Hematopoietic multipotent progenitor cell treated with erythropoietin and hydrocortisone succinate and interleukin-3 and kit ligand, for 17 days (in vitro differentiated cells): ENCODE results near the gene CSE1L.
"Not testable (repeated sequence)": the region's sequence is repeated elsewhere in the genome, so short reads cannot be mapped to it uniquely, and the experiment has no call there.

ENCODE experiments used
- DNase-seq: peaks from one replicate; pipeline ENCODE4 v3.0.0-alpha.2; 2015; ENCODE audit warnings: low spot score

The CSE1L gene

DNA sequence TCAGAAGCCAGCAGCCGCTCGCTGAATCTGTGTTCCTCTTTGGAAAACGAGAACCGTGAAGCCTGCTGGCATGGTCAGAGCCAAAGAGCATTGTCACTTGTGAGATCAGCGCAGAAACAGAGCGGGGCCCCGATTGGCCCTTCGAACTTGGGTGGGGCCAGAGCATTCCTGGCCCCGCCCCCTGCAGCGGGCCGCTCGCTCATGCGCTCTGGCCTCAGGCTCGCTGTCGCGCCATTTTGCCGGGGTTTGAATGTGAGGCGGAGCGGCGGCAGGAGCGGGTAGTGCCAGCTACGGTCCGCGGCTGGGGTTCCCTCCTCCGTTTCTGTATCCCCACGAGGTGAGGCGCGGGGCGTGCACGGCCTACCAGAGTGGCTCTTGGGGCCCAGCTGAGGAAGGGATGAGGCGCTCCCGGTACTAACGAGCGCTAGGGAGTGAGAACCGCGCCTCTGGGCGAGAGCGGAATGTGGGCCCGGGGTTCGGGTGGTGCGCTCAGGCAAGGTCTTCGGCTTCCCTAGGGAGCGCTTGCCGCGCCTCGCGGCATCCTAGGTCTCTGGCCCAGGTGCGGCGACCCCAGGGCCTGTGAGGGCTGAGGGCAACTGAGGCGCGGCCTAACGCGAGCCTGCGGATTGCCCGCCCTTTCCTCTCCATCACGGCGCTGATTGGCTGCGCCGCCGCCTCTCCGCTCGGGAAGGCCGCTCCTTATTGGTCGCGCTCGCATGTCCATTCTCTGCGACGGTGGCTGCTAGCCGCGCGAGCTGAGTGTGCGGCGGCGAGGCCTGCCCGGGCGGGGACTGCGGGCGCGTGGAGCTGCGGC lies at the start of gene CSE1L:
Gene CSE1L (plus strand): TSS at position 226 of the 814 bp plus-strand sequence. CDS start 12,152 bp downstream, outside the sequence.
- DNase-seq = peak; percentile 97

GRCh38 chr20:48999890-49000870 lies 45.9 kb upstream of the CSE1L start:
- DNase-seq = no peak

DNA sequence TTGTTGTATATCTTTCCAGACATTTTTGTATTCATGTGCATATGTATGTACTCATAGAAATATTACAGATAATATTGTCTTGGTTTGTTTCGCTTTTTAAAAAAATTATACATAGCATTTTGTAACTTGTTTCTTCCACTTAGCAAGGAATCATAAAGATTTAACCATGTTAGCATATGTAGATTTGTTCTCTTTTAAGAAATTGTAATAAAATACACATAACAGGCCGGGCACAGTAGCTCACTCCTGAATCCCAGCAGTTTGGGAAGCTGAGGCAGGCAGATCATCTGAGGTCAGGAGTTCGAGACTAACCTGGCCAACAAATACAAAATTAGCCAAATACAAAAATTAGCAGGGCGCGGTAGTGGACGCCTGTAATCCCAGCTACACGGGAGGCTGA lies 44.4 kb upstream of the CSE1L start:
- no peak for DNase-seq

DNA sequence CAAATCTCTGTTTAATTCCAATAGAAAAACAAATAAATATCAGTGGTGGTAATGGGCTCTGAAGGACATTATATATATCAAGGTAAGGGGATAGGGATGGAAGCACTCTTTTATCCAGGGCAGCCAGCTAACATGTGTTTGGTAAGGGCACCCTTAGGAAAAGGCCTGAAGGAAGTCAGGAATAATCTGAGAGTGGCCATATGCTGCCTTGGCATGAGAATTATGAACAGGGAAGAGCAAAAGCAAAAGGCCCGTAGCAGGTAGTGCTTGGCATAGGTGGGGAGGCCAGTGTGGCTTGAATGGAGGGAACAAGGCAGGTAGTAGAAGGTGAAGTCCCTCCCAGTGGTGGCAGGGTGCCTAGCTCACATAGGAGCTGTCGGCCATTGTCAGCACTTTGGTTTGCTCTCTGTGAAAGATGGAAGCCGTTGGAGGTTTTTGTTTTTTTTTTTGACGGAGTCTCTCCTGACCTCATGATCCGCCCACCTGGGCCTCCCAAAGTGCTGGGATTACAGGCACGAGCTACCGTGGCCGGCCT lies 39.6 kb upstream of the CSE1L start:
- no peak for DNase-seq

DNA sequence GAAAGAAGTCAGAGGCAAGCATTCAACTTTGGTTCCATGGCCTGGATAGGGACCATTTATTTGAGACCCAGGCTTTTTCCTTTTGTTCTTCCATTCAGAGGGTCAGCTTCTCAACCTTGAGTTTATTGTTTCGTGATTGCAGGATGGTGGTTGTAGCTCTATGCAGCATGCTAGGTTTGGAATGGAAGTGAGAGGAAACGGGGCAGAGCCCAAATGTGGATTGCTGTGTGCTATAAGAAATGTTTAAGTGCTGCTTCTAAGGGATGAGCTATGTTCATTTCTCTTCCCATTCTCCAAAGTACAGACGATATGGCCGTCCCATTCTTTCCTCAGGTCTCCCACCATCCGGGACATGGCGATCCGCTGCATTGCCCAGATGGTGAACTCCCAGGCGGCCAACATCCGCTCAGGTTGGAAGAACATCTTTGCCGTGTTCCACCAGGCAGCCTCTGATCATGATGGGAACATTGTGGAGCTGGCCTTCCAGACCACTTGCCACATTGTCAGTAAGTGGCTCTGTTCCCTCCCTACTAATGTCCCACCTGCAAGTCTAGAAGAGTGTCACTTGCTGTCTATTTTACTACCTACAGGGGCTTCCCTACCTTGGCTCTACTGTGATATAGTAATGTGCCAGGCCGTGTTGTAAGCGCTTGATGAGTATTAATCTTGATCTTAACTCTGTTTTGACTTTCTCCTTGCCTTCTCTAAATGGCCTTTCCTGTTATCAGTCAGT lies 36.0 kb upstream of the CSE1L start:
- DNase-seq = no peak

- DNase-seq = no peak
Measured at GRCh38 chr20:49024220-49024619, 21.9 kb upstream of the CSE1L start.

GRCh38 chr20:49028177-49028576 lies 17.9 kb upstream of the CSE1L start:
- DNase-seq = not testable (repeated sequence)

GRCh38 chr20:49028684-49029083 lies 17.4 kb upstream of the CSE1L start:
- DNase-seq = no peak

GRCh38 chr20:49029203-49029602 lies 16.9 kb upstream of the CSE1L start:
- no peak for DNase-seq

DNA sequence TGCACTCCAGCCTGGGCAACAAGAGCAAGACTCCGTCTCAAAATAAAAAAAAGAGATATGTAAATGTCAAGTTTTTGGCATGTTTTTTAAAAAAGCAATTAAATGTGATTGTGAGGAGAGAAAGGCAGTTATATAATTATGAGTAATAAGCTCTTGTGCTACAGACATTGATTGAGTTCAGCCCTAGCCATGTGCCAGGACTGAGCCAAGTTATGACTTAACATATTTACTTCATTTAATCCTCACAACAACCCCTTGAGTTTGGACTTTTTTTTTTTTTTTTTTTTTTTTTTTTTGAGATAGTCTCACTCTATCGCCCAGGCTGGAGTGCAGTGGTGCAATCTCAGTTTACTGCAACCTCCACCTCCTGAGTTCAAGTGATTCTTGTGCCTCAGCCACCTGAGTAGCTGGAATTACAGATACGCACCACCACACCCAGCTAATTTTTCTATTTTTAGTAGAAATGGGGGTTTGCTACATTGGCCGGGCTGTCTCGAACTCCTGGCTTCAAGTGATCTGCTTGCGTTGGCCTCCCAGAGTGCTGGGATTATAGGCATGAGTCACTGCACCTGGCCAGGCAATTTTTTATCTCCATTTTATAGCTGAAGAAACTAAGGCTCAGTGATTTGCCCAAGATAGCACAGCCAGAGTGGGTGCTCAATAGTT lies 15.0 kb upstream of the CSE1L start:
- no peak for DNase-seq

DNA sequence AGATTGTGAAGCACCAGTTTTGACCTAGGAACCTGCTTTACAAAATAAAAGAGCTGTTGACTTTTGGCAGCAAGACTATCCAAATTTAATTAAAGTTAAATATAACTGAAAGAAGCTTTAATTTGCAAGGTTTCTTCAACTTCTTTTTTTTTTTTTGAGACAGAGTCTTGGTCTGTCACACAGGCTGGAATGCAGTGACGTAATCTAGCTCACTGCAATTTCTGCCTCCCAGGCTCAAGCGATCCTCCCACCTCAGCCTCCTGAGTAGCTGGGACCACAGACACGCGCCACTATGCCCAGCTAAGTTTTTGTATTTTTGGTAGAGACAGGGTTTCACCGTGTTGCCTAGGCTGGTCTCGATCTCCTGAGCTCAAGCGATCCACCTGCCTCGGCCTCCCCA lies 13.7 kb upstream of the CSE1L start:
- no peak for DNase-seq

DNA sequence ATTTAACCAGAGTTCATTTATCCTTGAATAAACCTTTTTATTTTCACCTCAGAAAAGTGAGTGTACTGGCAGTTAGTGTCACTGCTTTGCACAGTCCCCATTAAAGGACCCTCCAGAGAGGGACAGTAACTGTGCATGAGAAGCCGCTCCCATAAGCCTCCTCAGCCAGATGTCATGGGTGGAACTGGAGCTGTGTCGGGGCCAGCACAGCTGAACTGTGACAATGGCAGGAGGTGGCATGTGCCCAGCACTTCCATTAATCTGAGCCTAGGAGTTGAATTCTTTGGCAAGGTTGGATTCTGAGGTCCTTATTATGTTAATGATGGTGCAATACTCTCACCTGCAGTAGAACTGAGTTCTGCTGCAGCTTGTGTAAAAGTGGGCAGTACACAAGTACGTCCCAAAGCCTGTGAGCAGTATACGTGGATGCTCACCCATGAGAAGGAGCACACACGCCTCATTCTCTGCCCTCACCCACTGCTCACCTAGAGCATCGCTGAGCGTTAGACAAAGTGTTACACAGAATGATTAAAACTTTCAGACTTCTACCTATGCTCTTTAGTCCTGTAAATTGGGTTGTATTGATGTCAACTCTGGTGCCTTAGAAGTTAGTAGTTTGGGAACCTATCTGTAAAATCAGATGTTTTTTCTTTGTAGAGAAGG lies 11.9 kb upstream of the CSE1L start:
- DNase-seq = no peak

GRCh38 chr20:49037962-49038387 lies 8.1 kb upstream of the CSE1L start:
- DNase-seq = no peak

DNA sequence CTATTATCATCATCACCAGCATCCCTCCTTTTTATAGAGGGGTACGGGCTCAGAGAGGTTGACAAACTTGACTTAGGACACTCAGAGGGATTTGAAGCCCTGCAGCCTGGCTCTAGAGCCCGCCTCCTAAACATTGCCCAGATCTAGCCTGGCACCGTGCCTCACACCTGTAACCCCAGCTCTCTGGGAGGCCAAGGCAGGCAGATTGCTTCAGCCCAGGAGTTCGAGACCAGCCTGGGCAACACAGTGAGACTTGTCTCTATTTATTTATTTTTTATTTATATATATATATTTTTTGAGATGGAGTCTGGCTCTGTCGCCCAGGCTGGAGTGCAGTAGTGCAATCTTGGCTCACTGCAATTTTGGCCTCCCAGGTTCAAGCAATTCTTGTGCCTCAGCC lies 6.3 kb upstream of the CSE1L start:
- DNase-seq = no peak

DNA sequence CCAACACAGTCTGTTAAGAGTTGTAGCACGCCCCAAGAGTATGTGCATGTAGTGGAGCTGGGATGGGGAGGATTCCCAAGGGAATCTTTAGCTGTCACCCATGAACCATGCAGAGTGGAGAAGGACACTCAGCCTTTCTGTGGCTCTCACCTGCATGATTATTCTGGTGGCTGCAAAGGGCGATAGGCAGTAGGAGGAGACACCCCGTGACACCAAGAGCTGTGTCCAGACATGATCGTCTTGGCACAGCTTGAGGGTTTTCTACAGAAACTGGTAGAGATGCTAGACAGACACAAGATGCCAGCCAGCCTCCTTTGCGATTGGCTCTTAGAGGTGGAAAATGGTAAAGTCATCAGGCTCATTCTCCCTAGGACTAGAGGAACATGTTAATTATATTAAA lies 3.1 kb upstream of the CSE1L start:
- no peak for DNase-seq

DNA sequence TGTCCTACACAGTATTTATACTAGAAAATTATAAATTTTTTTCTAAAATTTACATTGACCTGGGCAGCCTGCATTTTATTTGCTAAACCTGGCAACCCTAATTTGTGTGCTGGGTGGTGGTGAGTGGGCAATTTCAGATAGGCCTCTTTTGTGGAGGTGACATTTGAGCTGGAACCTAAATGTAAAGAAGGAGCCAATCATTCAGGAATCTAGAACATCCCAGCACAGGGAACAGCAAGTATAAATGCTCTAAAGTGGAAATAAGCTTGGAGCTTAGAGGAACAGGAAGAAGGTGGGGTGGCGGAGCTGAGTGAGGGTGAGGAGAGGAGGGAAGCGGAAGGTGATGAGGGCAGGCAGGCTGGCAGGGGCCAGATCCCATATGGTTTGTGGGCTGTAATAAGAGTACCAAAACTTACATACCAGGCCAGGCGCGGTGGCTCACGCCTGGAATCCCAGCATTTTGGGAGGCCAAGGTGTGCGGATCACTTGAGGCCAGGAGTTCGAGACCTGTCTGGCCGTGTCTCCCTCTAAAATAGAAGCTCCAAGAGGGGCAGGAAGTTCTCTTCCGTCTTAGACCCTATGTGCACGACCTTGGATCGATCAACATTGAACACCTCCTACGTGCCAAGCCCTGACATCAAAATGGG lies 549 bp upstream of the CSE1L start:
- DNase-seq = no peak

DNA sequence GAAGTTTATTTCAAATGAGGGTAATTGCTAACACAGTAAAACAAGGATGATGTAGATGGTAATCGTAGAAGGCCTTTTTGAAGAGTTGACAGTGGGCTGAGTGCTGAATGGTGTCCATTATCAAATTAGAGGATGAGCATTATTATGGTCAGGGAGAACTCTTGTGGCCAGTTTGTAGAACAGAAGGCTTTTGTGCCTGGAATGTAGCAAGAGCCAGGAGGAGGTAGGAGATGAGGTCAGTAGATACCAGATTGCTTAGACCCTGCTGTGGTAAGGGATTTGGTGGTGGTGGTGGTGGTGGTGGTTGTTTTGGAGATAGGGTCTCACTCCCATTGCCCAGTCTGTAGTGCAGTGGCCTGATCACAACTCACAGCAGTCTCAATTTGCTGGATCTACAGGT lies 6.2 kb downstream of the CSE1L start:
- DNase-seq = no peak

DNA sequence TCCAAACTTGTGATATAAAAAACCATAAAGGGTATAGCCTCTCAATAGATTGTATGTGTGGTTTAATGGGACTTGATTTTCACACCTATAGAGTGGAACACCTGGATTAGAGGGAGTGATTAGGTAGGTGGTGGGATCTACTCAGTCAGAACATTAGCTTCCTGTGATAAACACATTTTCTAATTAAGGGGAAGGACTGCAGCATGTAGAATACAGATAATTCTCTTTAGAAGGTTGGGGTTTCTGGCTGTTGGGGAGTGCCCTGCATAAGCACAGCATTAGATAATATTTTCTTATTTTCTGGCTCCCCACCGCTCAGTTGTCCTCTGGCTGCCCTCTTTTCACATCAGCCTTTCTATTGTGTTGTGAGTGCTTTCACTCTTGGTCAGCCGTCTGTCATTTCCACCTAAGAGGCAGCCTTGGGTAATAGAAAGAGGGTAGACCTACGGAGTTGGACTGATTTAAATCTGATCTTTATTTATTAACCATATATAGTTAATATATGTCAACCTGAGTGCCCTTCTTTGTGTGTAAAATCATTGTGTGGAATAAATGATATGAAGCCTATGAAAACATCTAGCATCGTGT lies 8.0 kb downstream of the CSE1L start:
- no peak for DNase-seq

DNA sequence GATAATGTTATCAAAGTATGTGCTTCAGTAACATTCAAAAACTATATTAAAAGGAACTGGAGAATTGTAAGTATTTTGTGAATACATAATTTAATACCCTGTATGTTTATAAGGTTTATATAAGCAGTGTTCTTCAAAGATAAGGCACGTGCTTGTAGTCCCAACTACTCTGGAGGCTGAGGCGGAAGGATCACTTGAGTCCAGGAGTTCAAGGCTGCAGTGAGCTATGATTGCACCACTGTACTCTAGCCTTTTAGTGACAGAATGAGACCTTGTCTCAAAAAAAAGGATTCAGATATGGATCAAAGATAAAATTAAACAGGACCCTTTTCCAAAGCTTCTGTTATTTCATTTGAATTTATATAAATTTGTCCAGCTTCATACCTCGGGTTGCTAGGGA lies 17.2 kb downstream of the CSE1L start:
- DNase-seq = no peak

GRCh38 chr20:49074521-49074920 lies 28.4 kb downstream of the CSE1L start:
- DNase-seq = no peak
